Measurements from ENCODE around the gene CEP85L. TPM values are rescaled to one million over a fixed set of nuclear protein-coding genes. Genes with fewer than 3 reads are reported as not detected.

The CEP85L gene
- total and polyA plus RNA-seq, 2 of the 13 experiments (the other 11 are each of a cell fraction or from before 2014, with no cell fraction given), result 0.44 to 1.7 TPM

DNA sequence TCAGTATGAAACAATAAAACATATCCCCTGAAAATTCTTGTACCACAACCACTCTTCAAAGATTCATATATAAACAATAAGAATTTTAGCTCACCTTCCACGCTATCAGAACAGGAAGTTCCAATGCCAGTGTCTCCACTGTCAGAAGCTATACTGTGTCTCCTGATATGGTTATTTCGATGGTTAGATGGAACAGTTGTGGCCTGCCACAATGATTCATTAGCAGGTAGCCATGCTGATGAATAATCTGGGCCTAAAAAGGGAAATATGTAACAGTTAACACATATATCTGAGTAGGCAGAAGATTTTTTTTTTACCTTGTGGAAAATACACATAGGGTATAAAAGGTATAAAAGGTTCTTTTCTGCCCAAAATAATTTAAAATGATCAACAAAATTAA, 19.0 kb downstream of the CEP85L start (continued):
- TF ChIP-seq, protein P1, sequence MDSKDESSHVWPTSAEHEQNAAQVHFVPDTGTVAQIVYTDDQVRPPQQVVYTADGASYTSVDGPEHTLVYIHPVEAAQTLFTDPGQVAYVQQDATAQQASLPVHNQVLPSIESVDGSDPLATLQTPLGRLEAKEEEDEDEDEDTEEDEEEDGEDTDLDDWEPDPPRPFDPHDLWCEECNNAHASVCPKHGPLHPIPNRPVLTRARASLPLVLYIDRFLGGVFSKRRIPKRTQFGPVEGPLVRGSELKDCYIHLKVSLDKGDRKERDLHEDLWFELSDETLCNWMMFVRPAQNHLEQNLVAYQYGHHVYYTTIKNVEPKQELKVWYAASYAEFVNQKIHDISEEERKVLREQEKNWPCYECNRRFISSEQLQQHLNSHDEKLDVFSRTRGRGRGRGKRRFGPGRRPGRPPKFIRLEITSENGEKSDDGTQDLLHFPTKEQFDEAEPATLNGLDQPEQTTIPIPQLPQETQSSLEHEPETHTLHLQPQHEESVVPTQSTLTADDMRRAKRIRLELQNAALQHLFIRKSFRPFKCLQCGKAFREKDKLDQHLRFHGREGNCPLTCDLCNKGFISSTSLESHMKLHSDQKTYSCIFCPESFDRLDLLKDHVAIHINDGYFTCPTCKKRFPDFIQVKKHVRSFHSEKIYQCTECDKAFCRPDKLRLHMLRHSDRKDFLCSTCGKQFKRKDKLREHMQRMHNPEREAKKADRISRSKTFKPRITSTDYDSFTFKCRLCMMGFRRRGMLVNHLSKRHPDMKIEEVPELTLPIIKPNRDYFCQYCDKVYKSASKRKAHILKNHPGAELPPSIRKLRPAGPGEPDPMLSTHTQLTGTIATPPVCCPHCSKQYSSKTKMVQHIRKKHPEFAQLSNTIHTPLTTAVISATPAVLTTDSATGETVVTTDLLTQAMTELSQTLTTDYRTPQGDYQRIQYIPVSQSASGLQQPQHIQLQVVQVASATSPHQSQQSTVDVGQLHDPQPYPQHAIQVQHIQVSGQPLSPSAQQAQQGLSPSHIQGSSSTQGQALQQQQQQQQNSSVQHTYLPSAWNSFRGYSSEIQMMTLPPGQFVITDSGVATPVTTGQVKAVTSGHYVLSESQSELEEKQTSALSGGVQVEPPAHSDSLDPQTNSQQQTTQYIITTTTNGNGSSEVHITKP (CRISPR knock-in tag; IDR thresholded peaks at IDR 0.05; ENCODE audit: low read depth), result no peak

DNA sequence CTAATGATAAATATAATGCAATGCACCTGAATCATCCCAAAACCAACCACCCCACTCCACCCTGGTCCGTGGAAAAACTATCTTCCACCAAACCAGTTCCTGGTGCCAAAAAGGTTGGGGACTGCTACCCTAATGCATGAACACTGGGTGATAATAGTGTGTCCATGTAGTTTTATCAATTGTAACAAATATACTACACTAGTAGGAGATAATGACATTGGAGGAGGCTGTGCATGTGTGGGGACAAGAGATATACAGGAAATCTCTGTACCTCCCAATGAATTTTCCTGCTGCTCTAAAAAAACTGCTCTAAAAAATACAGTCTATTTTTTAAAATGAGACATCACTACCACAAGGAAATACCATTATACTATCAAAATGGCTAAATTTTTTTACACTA, 20.5 kb downstream of the CEP85L start:
- DNase-seq (ENCODE audit: low spot score) (no peak), FAIRE-seq (no peak), ATAC-seq (no peak)
- Histone ChIP-seq H3K79me2 (ENCODE audit: insufficient read depth, low read length) (no peaks in the 10 kb centered on the region), H3K9me3 (ENCODE audit: low read length) (peaks cover 5% of the 10 kb centered on the region), H3K9ac (ENCODE audit: insufficient read depth, low read depth, low read length) (no peak overlapping the region), H3K4me1 (ENCODE audit: insufficient read depth, low read length) (no peaks in the 10 kb centered on the region), H3K36me3 (replicated peaks in 1 of 2; ENCODE audit: control insufficient read depth in 1 of 2, insufficient read depth in 2 of 2, low read length in 2 of 2) (no peaks in the 10 kb centered on the region), H3K27me3 (ENCODE audit: control insufficient read depth in 1 of 2, insufficient read depth in 2 of 2, low read length in 2 of 2) (no peaks in the 10 kb centered on the region), H3K4me2 (ENCODE audit: low read depth, low read length) (no peak overlapping the region), H3K27ac (ENCODE audit: extremely low read length, insufficient read depth, low read length) (no peak overlapping the region), H4K20me1 (ENCODE audit: insufficient read depth, low read length) (no peaks in the 10 kb centered on the region), H2AFZ (ENCODE audit: low read length) (no peak overlapping the region), H3K4me3 (replicated peaks in 1 of 3; ENCODE audit: insufficient read depth in 1 of 3, low read depth in 2 of 3, low read length in 3 of 3) (no peak overlapping the region)
- 47% methylated on average over 1 of the region's 1 CpG for WGBS (ENCODE audit: low lambda C conversion rate)
- intact Hi-C loops (cut with micrococcal nuclease; ENCODE audit: unreplicated experiment), result no loop called here
- ChIA-PET CTCF (ENCODE audit: low intra/inter-chr PET ratio, low total read pairs) (no interaction called here), POLR2A (no interaction called here)
- no TSS peak for BruUV-seq (replicated peaks)
- in situ Hi-C loops (cut with HindIII; ENCODE audit: extremely low pct_ligation_motif_present, low pct_unique_long_range_greater_than_20kb), result no loop called here
- TF ChIP-seq, protein P2, sequence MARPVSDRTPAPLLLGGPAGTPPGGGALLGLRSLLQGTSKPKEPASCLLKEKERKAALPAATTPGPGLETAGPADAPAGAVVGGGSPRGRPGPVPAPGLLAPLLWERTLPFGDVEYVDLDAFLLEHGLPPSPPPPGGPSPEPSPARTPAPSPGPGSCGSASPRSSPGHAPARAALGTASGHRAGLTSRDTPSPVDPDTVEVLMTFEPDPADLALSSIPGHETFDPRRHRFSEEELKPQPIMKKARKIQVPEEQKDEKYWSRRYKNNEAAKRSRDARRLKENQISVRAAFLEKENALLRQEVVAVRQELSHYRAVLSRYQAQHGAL (CRISPR knock-in tag; IDR thresholded peaks at IDR 0.05; ENCODE audit: not compliant biosample characterization), result no peak
- TF ChIP-seq NBN (conservative IDR thresholded peaks at IDR 0.05) (no peak), PAX8 (CRISPR knock-in tag; IDR thresholded peaks at IDR 0.05; ENCODE audit: borderline replicate concordance) (no peak), CC2D1A (CRISPR knock-in tag; IDR thresholded peaks at IDR 0.05) (no peak), ZSCAN25 (CRISPR knock-in tag; IDR thresholded peaks at IDR 0.05) (no peak), ZNF776 (CRISPR knock-in tag; IDR thresholded peaks at IDR 0.05) (no peak), MTA1 (CRISPR knock-in tag; IDR thresholded peaks at IDR 0.05; ENCODE audit: borderline replicate concordance) (no peak), MXI1 (IDR thresholded peaks at IDR 0.05; ENCODE audit: borderline replicate concordance, low read depth, low read length) (no peak)

Data from HepG2 (cell line).